Measurements from ENCODE around the gene LMF1. TPM values are rescaled to one million over a fixed set of nuclear protein-coding genes. Genes with fewer than 3 reads are reported as not detected.

The LMF1 gene
- polyA plus RNA-seq, 1 donor from 2014 or later: 16.2 TPM

DNA sequence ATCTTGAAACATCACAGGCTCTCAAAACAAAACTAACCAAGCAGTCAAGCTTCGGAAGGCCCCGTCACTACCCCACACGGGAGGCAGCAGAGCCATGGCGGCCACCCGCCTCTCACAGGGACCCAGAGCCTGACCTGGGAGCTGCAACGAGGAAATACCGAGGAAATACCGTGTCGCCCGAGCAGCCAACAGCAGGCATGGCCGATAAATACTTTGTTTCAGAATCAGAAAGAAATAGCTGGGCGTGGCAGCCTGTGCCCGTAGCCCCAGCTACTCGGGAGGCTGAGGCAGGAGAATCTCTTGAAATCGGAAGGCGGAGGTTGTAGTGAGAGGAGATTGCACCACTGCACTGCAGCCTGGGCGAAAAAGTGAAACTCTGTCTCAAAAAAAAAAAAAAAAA lies 6.9 kb downstream of the LMF1 start:
- no peaks in the 10 kb centered on the region for H3K36me3 ChIP-seq (ENCODE audit: insufficient read depth, low read length)
- H4K20me1 ChIP-seq (ENCODE audit: insufficient read depth): peaks cover 5% of the 10 kb centered on the region
- H3K9me2 ChIP-seq (ENCODE audit: insufficient read depth, low read length): no peaks in the 10 kb centered on the region
- H3K27me3 ChIP-seq (ENCODE audit: insufficient read depth, low read depth, low read length): no peaks in the 10 kb centered on the region
- H3F3A ChIP-seq (ENCODE audit: insufficient read depth, low read length, poor library complexity, severe bottlenecking): peaks cover 4% of the 10 kb centered on the region
- no peak overlapping the region for H3K9ac ChIP-seq (ENCODE audit: low read length)
- H3K79me2 ChIP-seq (replicated peaks; ENCODE audit: insufficient read depth, low read length): no peaks in the 10 kb centered on the region
- H3K27ac ChIP-seq (ENCODE audit: low read length): no peak overlapping the region
- no peak overlapping the region for H3K4me3 ChIP-seq (ENCODE audit: low read length)
- TF ChIP-seq SMC3 (conservative IDR thresholded peaks at IDR 0.05; ENCODE audit: poor library complexity): no peak
- TF ChIP-seq EZH2 (IDR thresholded peaks at IDR 0.05; ENCODE audit: borderline replicate concordance, insufficient read depth, low read length, poor library complexity, severe bottlenecking): no peak
- TF ChIP-seq RAD21 (conservative IDR thresholded peaks at IDR 0.05): no peak
- no peak for TF ChIP-seq EP300 (conservative IDR thresholded peaks at IDR 0.05; ENCODE audit: poor library complexity, severe bottlenecking)
- TF ChIP-seq CTCF (IDR thresholded peaks at IDR 0.05; ENCODE audit: poor library complexity, severe bottlenecking): no peak
- H3K4me2 ChIP-seq (ENCODE audit: low read length): no peak overlapping the region
- no peaks in the 10 kb centered on the region for H3K9me3 ChIP-seq (ENCODE audit: low read length)
- H2AFZ ChIP-seq (ENCODE audit: low read depth, low read length): no peak overlapping the region

DNA sequence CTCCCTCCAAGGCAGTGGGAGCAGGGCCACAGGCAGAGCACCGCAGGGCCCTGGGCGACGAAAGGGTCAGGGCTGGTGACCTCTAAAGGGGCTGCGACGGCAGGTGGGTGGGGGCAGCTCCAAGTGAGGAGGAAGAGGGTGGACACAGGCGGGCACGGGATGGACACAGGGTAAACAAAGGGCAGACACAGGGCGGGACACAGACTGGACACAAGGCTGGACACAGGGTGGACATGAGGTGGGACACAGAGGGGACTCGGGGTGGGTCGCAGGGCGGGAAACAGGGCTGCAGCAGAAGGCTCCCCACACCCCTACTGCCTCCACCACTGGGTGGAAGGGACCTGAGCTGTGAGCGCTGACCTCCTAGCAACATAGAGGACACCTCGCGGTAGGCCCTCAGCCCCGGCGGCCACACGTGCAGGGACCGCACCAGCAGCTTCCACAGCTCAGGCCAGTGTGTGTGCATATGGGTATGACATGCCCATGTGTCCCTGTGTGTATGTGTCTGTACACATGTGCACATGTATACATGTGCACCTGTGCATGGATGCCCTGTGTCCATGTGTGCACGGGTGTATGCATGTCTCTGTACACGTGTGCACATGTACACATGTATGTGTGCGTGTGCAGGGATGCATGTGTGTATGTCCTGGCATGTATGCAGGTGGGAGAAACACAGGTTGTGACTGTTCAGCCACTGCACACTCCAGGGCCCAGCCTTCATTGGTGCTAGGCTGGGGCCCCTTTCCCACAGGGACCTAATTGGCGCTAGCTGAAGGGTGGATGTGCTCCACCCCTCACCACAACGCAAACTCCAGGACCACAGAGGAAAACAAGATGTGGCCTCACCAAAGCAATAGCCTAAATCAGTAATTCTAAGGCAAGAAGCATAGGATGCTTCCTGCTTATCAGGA lies 7.6 kb downstream of the LMF1 start:
- no peaks in the 10 kb centered on the region for H3K79me2 ChIP-seq (replicated peaks; ENCODE audit: insufficient read depth, low read length)
- peaks cover under 1% of the 10 kb centered on the region for H3F3A ChIP-seq (ENCODE audit: insufficient read depth, low read length, poor library complexity, severe bottlenecking)
- no peak overlapping the region for H2AFZ ChIP-seq (ENCODE audit: low read depth, low read length)
- TF ChIP-seq CTCF (IDR thresholded peaks at IDR 0.05; ENCODE audit: poor library complexity, severe bottlenecking) (no peak), TAF1 (IDR thresholded peaks at IDR 0.05; ENCODE audit: low read depth) (no peak), EP300 (conservative IDR thresholded peaks at IDR 0.05; ENCODE audit: poor library complexity, severe bottlenecking) (no peak), POLR2AphosphoS5 (IDR thresholded peaks at IDR 0.05) (no peak), SMC3 (conservative IDR thresholded peaks at IDR 0.05; ENCODE audit: poor library complexity) (no peak), RAD21 (conservative IDR thresholded peaks at IDR 0.05) (no peak), MXI1 (conservative IDR thresholded peaks at IDR 0.05; ENCODE audit: poor library complexity, severe bottlenecking) (no peak), EZH2 (IDR thresholded peaks at IDR 0.05; ENCODE audit: borderline replicate concordance, insufficient read depth, low read length, poor library complexity, severe bottlenecking) (no peak), REST (IDR thresholded peaks at IDR 0.05; ENCODE audit: borderline replicate concordance) (no peak)
- no peaks in the 10 kb centered on the region for H3K36me3 ChIP-seq (ENCODE audit: insufficient read depth, low read length)
- H3K9ac ChIP-seq (ENCODE audit: low read length): no peak overlapping the region
- no peaks in the 10 kb centered on the region for H3K27me3 ChIP-seq (ENCODE audit: insufficient read depth, low read depth, low read length)
- H3K4me3 ChIP-seq (ENCODE audit: low read length): no peak overlapping the region
- H3K9me3 ChIP-seq (ENCODE audit: low read length): no peaks in the 10 kb centered on the region
- no peaks in the 10 kb centered on the region for H3K9me2 ChIP-seq (ENCODE audit: insufficient read depth, low read length)
- no peak overlapping the region for H3K4me2 ChIP-seq (ENCODE audit: low read length)
- no peak overlapping the region for H3K27ac ChIP-seq (ENCODE audit: low read length)
- H4K20me1 ChIP-seq (ENCODE audit: insufficient read depth): peaks cover 2% of the 10 kb centered on the region

Data from neural cell (in vitro differentiated cells).